ENCODE measurements around the gene MPV17L. TPM values are rescaled to one million over a fixed set of nuclear protein-coding genes. Genes with fewer than 3 reads are reported as not detected.
A peak's percentile ranks its signal among the peaks of the same experiment; 100 is the strongest.
"Not testable (repeated sequence)": the region's sequence is repeated elsewhere in the genome, so short reads cannot be mapped to it uniquely, and the experiment has no call there.

MPV17L gene
- total RNA-seq, 1 experiment from 2014 or later = 4.6 TPM

GRCh38 chr16:15427648-15428239 lies 32.2 kb downstream of the MPV17L start:
- no peak overlapping the region for H3K4me3 ChIP-seq (ENCODE audit: low read depth, low read length)
- no TSS peak for BruUV-seq (replicated peaks)
- intact Hi-C loops (cut with micrococcal nuclease; ENCODE audit: unreplicated experiment) = no loop called here
- H3K4me1 ChIP-seq = no peaks in the 10 kb centered on the region
- H3K36me3 ChIP-seq (ENCODE audit: control insufficient read depth, insufficient read depth, low read length) = no peaks in the 10 kb centered on the region
- no peaks in the 10 kb centered on the region for H3K4me1 Mint-ChIP-seq (ENCODE audit: low read depth, unreplicated experiment)
- CTCF ChIA-PET = interaction anchor here (0.6 to 1.0 kb wide), 6 partner anchors 23 to 215 kb away, joined by 3 to 7 read pairs (median 4); partner anchors contain the start of gene MARF1
- H3K4me3 Mint-ChIP-seq (ENCODE audit: unreplicated experiment) = no peak overlapping the region
- H3K27me3 Mint-ChIP-seq (ENCODE audit: insufficient read depth, unreplicated experiment) = no peaks in the 10 kb centered on the region
- TF ChIP-seq CTCF (IDR thresholded peaks at IDR 0.05; ENCODE audit: insufficient read depth in 1 of 2, low read depth in 1 of 2, low read length in 1 of 2, severe bottlenecking in 1 of 2, unreplicated experiment in 1 of 2) = peak; percentile 11 to 54
- H3K36me3 Mint-ChIP-seq (ENCODE audit: insufficient read depth, unreplicated experiment) = no peaks in the 10 kb centered on the region
- POLR2A ChIA-PET = no interaction called here
- H3K27me3 ChIP-seq (replicated peaks; ENCODE audit: control insufficient read depth, insufficient read depth, low read length) = no peaks in the 10 kb centered on the region
- no peaks in the 10 kb centered on the region for H3K9me3 Mint-ChIP-seq (ENCODE audit: unreplicated experiment)
- DNase-seq = peak in 1 of 2 experiments; percentile 34
- H3K27ac Mint-ChIP-seq (ENCODE audit: unreplicated experiment) = no peak overlapping the region
- no peaks in the 10 kb centered on the region for H3K9me3 ChIP-seq

GRCh38 chr16:15430884-15431283 lies 35.3 kb downstream of the MPV17L start:
- intact Hi-C loops (cut with micrococcal nuclease; ENCODE audit: unreplicated experiment) = not testable (repeated sequence)

DNA sequence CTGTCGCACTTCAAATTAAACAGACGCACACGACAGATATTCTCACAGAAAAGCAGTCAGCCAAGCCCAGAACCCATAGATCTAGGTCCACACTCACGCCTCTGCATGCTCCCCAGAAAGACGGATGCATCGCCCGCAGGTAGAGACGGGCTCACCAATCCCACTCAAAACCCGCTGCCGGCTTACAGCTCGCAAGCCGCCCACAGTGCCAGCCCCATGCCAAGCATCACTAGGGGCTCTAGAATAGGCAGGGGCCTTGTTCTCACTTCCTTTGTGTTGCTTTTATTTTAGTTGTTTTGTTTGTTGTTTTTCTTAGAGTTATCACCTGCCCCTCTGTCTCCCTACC lies 38.5 kb downstream of the MPV17L start:
- H3K36me3 Mint-ChIP-seq (ENCODE audit: insufficient read depth, unreplicated experiment) = no peaks in the 10 kb centered on the region
- POLR2A ChIA-PET = no interaction called here
- H3K27me3 ChIP-seq (replicated peaks; ENCODE audit: control insufficient read depth, insufficient read depth, low read length) = no peaks in the 10 kb centered on the region; the same call in 1 of the 2 replicates
- BruUV-seq (replicated peaks) = no TSS peak
- no peaks in the 10 kb centered on the region for H3K9me3 Mint-ChIP-seq (ENCODE audit: unreplicated experiment)
- H3K4me3 Mint-ChIP-seq (ENCODE audit: unreplicated experiment) = peak overlapping the region; percentile 63
- no peaks in the 10 kb centered on the region for H3K4me1 ChIP-seq
- no peaks in the 10 kb centered on the region for H3K36me3 ChIP-seq (ENCODE audit: control insufficient read depth, insufficient read depth, low read length)
- intact Hi-C loops (cut with micrococcal nuclease; ENCODE audit: unreplicated experiment) = no loop called here
- TF ChIP-seq CTCF (IDR thresholded peaks at IDR 0.05; ENCODE audit: insufficient read depth in 1 of 2, low read depth in 1 of 2, low read length in 1 of 2, severe bottlenecking in 1 of 2, unreplicated experiment in 1 of 2) = no peak
- H3K27me3 Mint-ChIP-seq (ENCODE audit: insufficient read depth, unreplicated experiment) = peaks cover 10% of the 10 kb centered on the region
- no peak overlapping the region for H3K27ac Mint-ChIP-seq (ENCODE audit: unreplicated experiment)
- no peaks in the 10 kb centered on the region for H3K9me3 ChIP-seq
- no peak overlapping the region for H3K4me3 ChIP-seq (ENCODE audit: low read depth, low read length)
- DNase-seq = no peak
- peaks cover 6% of the 10 kb centered on the region for H3K4me1 Mint-ChIP-seq (ENCODE audit: low read depth, unreplicated experiment)
- CTCF ChIA-PET = no interaction called here

More at GRCh38 chr16:15430884-15431283, 35.3 kb downstream of the MPV17L start:
- H3K4me3 Mint-ChIP-seq (ENCODE audit: unreplicated experiment); H3K27ac Mint-ChIP-seq (ENCODE audit: unreplicated experiment); H3K36me3 ChIP-seq (ENCODE audit: control insufficient read depth, insufficient read depth, low read length); H3K4me1 Mint-ChIP-seq (ENCODE audit: low read depth, unreplicated experiment); BruUV-seq (replicated peaks); H3K9me3 Mint-ChIP-seq (ENCODE audit: unreplicated experiment); POLR2A ChIA-PET; H3K27me3 Mint-ChIP-seq (ENCODE audit: insufficient read depth, unreplicated experiment); CTCF ChIA-PET; H3K9me3 ChIP-seq; H3K36me3 Mint-ChIP-seq (ENCODE audit: insufficient read depth, unreplicated experiment); H3K27me3 ChIP-seq (replicated peaks; ENCODE audit: control insufficient read depth, insufficient read depth, low read length); DNase-seq; H3K4me1 ChIP-seq; H3K4me3 ChIP-seq (ENCODE audit: low read depth, low read length): not testable (repeated sequence)

Data from Caco-2 (cell line).